IMR-90 (cell line): ENCODE results near the gene CCNI.
"Not testable (repeated sequence)": the region's sequence is repeated elsewhere in the genome, so short reads cannot be mapped to it uniquely, and the experiment has no call there.

Experiments used
- BHLHE40 ChIP-seq: fragments of 150-350 bp; IDR thresholded peaks from 2 replicates; pipeline ENCODE4 v1.6.1; 2016; ENCODE audit warnings: mild to moderate bottlenecking, low read depth, low read length
- CTCF ChIP-seq: conservative IDR thresholded peaks from 2 replicates; pipeline ENCODE4 v1.5.1; 2012; ENCODE audit warnings: mild to moderate bottlenecking, low read depth, low read length, improper control_type of control experiment
- ELK1 ChIP-seq: fragments of 150-350 bp; IDR thresholded peaks from 2 replicates; pipeline ENCODE4 v1.6.1; 2016; ENCODE audit warnings: low read depth, mild to moderate bottlenecking, low read length, moderate library complexity, borderline replicate concordance
- FOS ChIP-seq: fragments of 150-350 bp; IDR thresholded peaks from 2 replicates; pipeline ENCODE4 v1.6.1; 2016; ENCODE audit warnings: low read depth, low read length
- MAZ ChIP-seq: IDR thresholded peaks from 2 replicates; pipeline ENCODE4 v1.6.1; 2012; ENCODE audit warnings: low read depth, mild to moderate bottlenecking, low read length, improper control_type of control experiment, moderate library complexity, borderline replicate concordance
- MXI1 ChIP-seq: IDR thresholded peaks from 2 replicates; pipeline ENCODE4 v1.6.1; 2012; ENCODE audit warnings: low read depth, mild to moderate bottlenecking, low read length, moderate library complexity, borderline replicate concordance
- NFE2L2 ChIP-seq: fragments of 150-350 bp; IDR thresholded peaks from 2 replicates; pipeline ENCODE4 v1.6.1; 2016; ENCODE audit warnings: low read depth, mild to moderate bottlenecking, low read length
- POLR2A ChIP-seq: IDR thresholded peaks from 2 replicates; pipeline ENCODE4 v1.6.1; 2012; ENCODE audit warnings: mild to moderate bottlenecking, low read depth, low read length
- RAD21 ChIP-seq: IDR thresholded peaks from 2 replicates; pipeline ENCODE4 v1.6.1; 2012; ENCODE audit warnings: low read length, improper control_type of control experiment
- RCOR1 ChIP-seq: IDR thresholded peaks from 2 replicates; pipeline ENCODE4 v1.6.1; 2012; ENCODE audit warnings: mild to moderate bottlenecking, low read length, improper control_type of control experiment; ENCODE audit not compliant: insufficient replicate concordance
- SMC3 ChIP-seq: fragments of 150-350 bp; IDR thresholded peaks from 2 replicates; pipeline ENCODE4 v1.6.1; 2016; ENCODE audit warnings: low read depth, mild to moderate bottlenecking, antibody characterized with exemption, low read length, moderate library complexity

DNA sequence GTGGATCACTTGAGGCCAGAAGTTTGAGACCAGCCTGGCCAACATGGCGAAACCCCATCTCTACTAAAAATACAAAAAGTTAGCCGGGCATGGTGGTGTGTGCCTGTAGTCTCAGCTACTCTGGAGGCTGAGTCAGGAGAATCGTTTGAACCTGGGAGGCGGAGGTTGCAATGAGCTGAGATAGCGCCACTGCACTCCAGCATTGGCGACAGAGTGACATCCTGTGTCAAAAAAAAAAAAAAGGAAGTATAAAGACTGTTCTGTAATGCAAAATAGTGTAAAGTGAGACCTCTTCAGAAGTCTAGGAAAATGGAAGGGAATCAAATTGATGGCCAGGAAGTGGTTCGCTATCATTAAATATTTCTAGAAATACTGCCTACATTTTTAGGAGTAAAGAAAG is 5.0 kb upstream of the CCNI start:
- not testable (repeated sequence) for TF ChIP-seq CTCF, POLR2A, MXI1, RAD21, ELK1, BHLHE40, FOS, SMC3, MAZ, RCOR1, NFE2L2
